Natural killer cell (primary cell): Measurements from ENCODE around the gene RANBP9. TPM values are rescaled to one million over a fixed set of nuclear protein-coding genes. Genes with fewer than 3 reads are reported as not detected.

ENCODE experiments used
- ATAC-seq, 3 donors: fragments of 150-1000 bp in 2 of 3; fragments of 200-7000 bp in 1 of 3; cut with Tn5 transposase; 1 replicate in 1 of 3; 2 replicates in 2 of 3; pipeline ENCODE4 v1.10.0; 2021; ENCODE audit warnings: mild to moderate bottlenecking in 2 of 3, moderate library complexity in 2 of 3
- DNase-seq, 2 donors: peaks; one replicate each; pipeline versions ENCODE4 v3.0.0 to v3.0.0-alpha.2; 2013 to 2021; ENCODE audit warnings: mixed read lengths in 1 of 2
- H3K27ac ChIP-seq: one replicate; pipeline ENCODE4 v1.5.1; 2013; ENCODE audit warnings: mild to moderate bottlenecking, low read length
- H3K27me3 ChIP-seq: one replicate; pipeline ENCODE4 v1.6.1; 2013; ENCODE audit warnings: low read length; ENCODE audit not compliant: control insufficient read depth, insufficient read depth
- H3K36me3 ChIP-seq: one replicate; pipeline ENCODE4 v1.6.1; 2013; ENCODE audit warnings: low read length; ENCODE audit not compliant: control insufficient read depth, insufficient read depth
- H3K4me1 ChIP-seq: one replicate; pipeline ENCODE4 v1.6.1; 2013; ENCODE audit warnings: low read length; ENCODE audit not compliant: control insufficient read depth, insufficient read depth
- H3K4me3 ChIP-seq: one replicate; pipeline ENCODE4 v1.5.1; 2013; ENCODE audit warnings: low read length
- H3K9me3 ChIP-seq: one replicate; pipeline ENCODE4 v1.6.1; 2013; ENCODE audit warnings: low read length; ENCODE audit not compliant: control insufficient read depth, insufficient read depth
- H3K27ac Mint-ChIP-seq, 2 donors: one replicate each; pipeline ENCODE4 v1.8.0; 2022; ENCODE audit warnings: mild to moderate bottlenecking in 2 of 2, mixed read lengths in 2 of 2, moderate library complexity in 1 of 2
- H3K27me3 Mint-ChIP-seq, 2 donors: one replicate each; pipeline ENCODE4 v1.8.0; 2022; ENCODE audit warnings: low read depth in 2 of 2, mixed read lengths in 2 of 2
- H3K36me3 Mint-ChIP-seq: one replicate; pipeline ENCODE4 v1.8.0; 2022; ENCODE audit warnings: mixed read lengths
- H3K4me1 Mint-ChIP-seq, 2 donors: one replicate each; pipeline ENCODE4 v1.8.0; 2022; ENCODE audit warnings: mixed read lengths in 2 of 2
- H3K4me3 Mint-ChIP-seq: one replicate; pipeline ENCODE4 v1.8.0; 2022; ENCODE audit warnings: mild to moderate bottlenecking, moderate library complexity, mixed read lengths
- H3K9me3 Mint-ChIP-seq, 2 donors: one replicate each; pipeline ENCODE4 v1.8.0; 2022; ENCODE audit warnings: mixed read lengths in 2 of 2
- CTCF ChIP-seq: fragments of 200-600 bp; IDR thresholded peaks from one replicate; pipeline ENCODE4 v1.8.0; 2022; ENCODE audit warnings: antibody characterized with exemption
- WGBS: methylation state at CpG from one replicate; pipeline ENCODE4 v1.1.7; 2013; ENCODE audit warnings: missing lambda C conversion rate; ENCODE audit not compliant: insufficient coverage; 5-methylcytosine and 5-hydroxymethylcytosine counted together
- intact Hi-C: fragments of 100-400 bp; cut with micrococcal nuclease; formaldehyde crosslinking; loops from one replicate; pipeline ENCODE4 v1.14.2; 2022
- total RNA-seq, 4 donors: library from RNA; stranded (reverse); fragments of 120-200 nt in 1 of 4; gene quantifications; one replicate each; pipeline versions ENCODE4 v1.2.3 to v1.2.4, GENCODE V29; 2013 to 2022

The RANBP9 gene
- total RNA-seq, 3 donors from 2014 or later (not counting 1 experiment from before 2014, with no cell fraction given) = 52.2 to 62.5 (median 57.6) TPM

- peaks cover 2% of the 10 kb centered on the region for H3K36me3 ChIP-seq
- no peak overlapping the region for H3K4me3 Mint-ChIP-seq
- no peak for TF ChIP-seq CTCF
- H3K4me1 Mint-ChIP-seq = peaks cover 32 to 33% of the 10 kb centered on the region in 2 donors
- no peaks in the 10 kb centered on the region for H3K36me3 Mint-ChIP-seq
- DNase-seq = no peak
- H3K4me1 ChIP-seq = peaks cover 6% of the 10 kb centered on the region
- 24% methylated on average over 4 of the region's 4 CpGs for WGBS
- H3K9me3 Mint-ChIP-seq = no peaks in the 10 kb centered on the region
- H3K9me3 ChIP-seq = no peaks in the 10 kb centered on the region
- no peak overlapping the region for H3K27ac Mint-ChIP-seq
- H3K4me3 ChIP-seq = no peak overlapping the region
- intact Hi-C loops = no loop called here
- H3K27me3 ChIP-seq = no peaks in the 10 kb centered on the region
- ATAC-seq = peak in 1 of 3 donors; percentile 41
- H3K27me3 Mint-ChIP-seq = no peaks in the 10 kb centered on the region
- no peak overlapping the region for H3K27ac ChIP-seq
Observed at GRCh38 chr6:13702809-13703302, 8.8 kb downstream of the RANBP9 start.

GRCh38 chr6:13700232-13700631 is 11.4 kb downstream of the RANBP9 start:
- intact Hi-C loops = no loop called here
- Mint-ChIP-seq H3K4me3 (no peak overlapping the region), H3K36me3 (peaks cover 6% of the 10 kb centered on the region), H3K27ac (peak overlapping the region in 1 of 2 donors; percentile 1), H3K9me3 (no peaks in the 10 kb centered on the region), H3K27me3 (no peaks in the 10 kb centered on the region), H3K4me1 (peaks cover 47% of the 10 kb centered on the region in 2 donors)
- TF ChIP-seq CTCF = no peak
- Histone ChIP-seq H3K4me3 (no peak overlapping the region), H3K27me3 (no peaks in the 10 kb centered on the region), H3K9me3 (no peaks in the 10 kb centered on the region), H3K36me3 (peaks cover 4% of the 10 kb centered on the region), H3K27ac (no peak overlapping the region), H3K4me1 (peaks cover 7% of the 10 kb centered on the region)
- ATAC-seq (no peak), DNase-seq (no peak)
- WGBS = 87% methylated on average over 3 of the region's 3 CpGs

- no peak for TF ChIP-seq CTCF
- H3K4me3 ChIP-seq = no peak overlapping the region
- Mint-ChIP-seq H3K27me3 (no peaks in the 10 kb centered on the region), H3K36me3 (peaks cover 6% of the 10 kb centered on the region), H3K9me3 (no peaks in the 10 kb centered on the region), H3K27ac (no peak overlapping the region), H3K4me1 (peaks cover 60 to 63% of the 10 kb centered on the region in 2 donors), H3K4me3 (no peak overlapping the region)
- no peak overlapping the region for H3K27ac ChIP-seq
- H3K4me1 ChIP-seq = peaks cover 7% of the 10 kb centered on the region
- peaks cover 4% of the 10 kb centered on the region for H3K36me3 ChIP-seq
- H3K27me3 ChIP-seq = no peaks in the 10 kb centered on the region
- H3K9me3 ChIP-seq = no peaks in the 10 kb centered on the region
- intact Hi-C loops = no loop called here
- WGBS = 94% methylated on average over 2 of the region's 5 CpGs
- DNase-seq (no peak), ATAC-seq (no peak)
Observed at GRCh38 chr6:13698715-13699114, 12.9 kb downstream of the RANBP9 start.

- WGBS = no CpG with 5 or more reads among the region's 2 CpGs
- Histone ChIP-seq H3K4me1 (peaks cover 4% of the 10 kb centered on the region), H3K4me3 (no peak overlapping the region), H3K36me3 (peaks cover 4% of the 10 kb centered on the region), H3K9me3 (no peaks in the 10 kb centered on the region), H3K27ac (no peak overlapping the region), H3K27me3 (no peaks in the 10 kb centered on the region)
- H3K4me3 Mint-ChIP-seq = no peak overlapping the region
- peak; percentile 44 to 68 (median 65) for ATAC-seq
- peak overlapping the region; percentile 64 to 83 for H3K27ac Mint-ChIP-seq
- peaks cover 65 to 66% of the 10 kb centered on the region in 2 donors for H3K4me1 Mint-ChIP-seq
- no peak for DNase-seq
- H3K9me3 Mint-ChIP-seq = no peaks in the 10 kb centered on the region
- no peak for TF ChIP-seq CTCF
- intact Hi-C loops = no loop called here
- H3K27me3 Mint-ChIP-seq = no peaks in the 10 kb centered on the region
- H3K36me3 Mint-ChIP-seq = peaks cover 6% of the 10 kb centered on the region
Observed at GRCh38 chr6:13697857-13698256, 13.8 kb downstream of the RANBP9 start.
